ENCODE measurements around the gene PGAM5.
"Not testable (repeated sequence)": the region's sequence is repeated elsewhere in the genome, so short reads cannot be mapped to it uniquely, and the experiment has no call there.

The PGAM5 gene

GRCh38 chr12:132675757-132676432, 34.7 kb upstream of the PGAM5 start:
- Mint-ChIP-seq H3K4me1 (peaks cover 4% of the 10 kb centered on the region), H3K27me3 (no peaks in the 10 kb centered on the region), H3K9me3 (no peaks in the 10 kb centered on the region), H3K36me3 (peaks cover 88% of the 10 kb centered on the region), H3K27ac (no peak overlapping the region), H3K4me3 (no peak overlapping the region)
- ATAC-seq: no peak

GRCh38 chr12:132677492-132677891, 33.1 kb upstream of the PGAM5 start:
- Mint-ChIP-seq H3K9me3 (no peaks in the 10 kb centered on the region), H3K27ac (no peak overlapping the region), H3K36me3 (peaks cover 82% of the 10 kb centered on the region), H3K4me1 (peaks cover 7% of the 10 kb centered on the region), H3K4me3 (no peak overlapping the region), H3K27me3 (no peaks in the 10 kb centered on the region)
- no peak for ATAC-seq

- Mint-ChIP-seq H3K4me1 (peaks cover 24% of the 10 kb centered on the region), H3K27ac (no peak overlapping the region), H3K36me3 (peaks cover 8% of the 10 kb centered on the region), H3K27me3 (no peaks in the 10 kb centered on the region), H3K9me3 (no peaks in the 10 kb centered on the region), H3K4me3 (peak overlapping the region; percentile 23)
- ATAC-seq: no peak
Measured at GRCh38 chr12:132685400-132685799, 25.2 kb upstream of the PGAM5 start.

- Mint-ChIP-seq H3K4me3 (peak overlapping the region; percentile 83), H3K4me1 (peaks cover 17% of the 10 kb centered on the region), H3K27me3 (no peaks in the 10 kb centered on the region), H3K36me3 (no peaks in the 10 kb centered on the region), H3K27ac (peak overlapping the region; percentile 73), H3K9me3 (no peaks in the 10 kb centered on the region)
- peak; percentile 76 for ATAC-seq
Measured at GRCh38 chr12:132686825-132687210, 23.8 kb upstream of the PGAM5 start.

- Mint-ChIP-seq H3K4me3 (peak within 1 kb of the TSS; percentile 83), H3K27ac (peak within 1 kb of the TSS; percentile 73), H3K4me1 (peaks cover 17% of the 10 kb centered on the region), H3K27me3 (no peaks in the 10 kb centered on the region), H3K9me3 (no peaks in the 10 kb centered on the region), H3K36me3 (no peaks in the 10 kb centered on the region)
- peak; percentile 97 for ATAC-seq
Measured at GRCh38 chr12:132687211-132688164, 23.2 kb upstream of the PGAM5 start, which contains the start of the genes POLE and PXMP2. POLE (minus strand) TSS chr12:132687342; CDS start chr12:132687315, 27 bp downstream. PXMP2 (plus strand) TSS chr12:132687587; CDS start chr12:132687671, 84 bp downstream.

- Mint-ChIP-seq H3K36me3 (no peaks in the 10 kb centered on the region), H3K4me1 (peaks cover 11% of the 10 kb centered on the region), H3K4me3 (peak overlapping the region; percentile 13), H3K27me3 (no peaks in the 10 kb centered on the region), H3K27ac (no peak overlapping the region), H3K9me3 (no peaks in the 10 kb centered on the region)
- no peak for ATAC-seq
Measured at GRCh38 chr12:132689227-132689626, 21.4 kb upstream of the PGAM5 start.

- H3K27ac Mint-ChIP-seq: no peak overlapping the region
- peaks cover 9% of the 10 kb centered on the region for H3K4me1 Mint-ChIP-seq
- ATAC-seq: no peak
Measured at GRCh38 chr12:132690112-132690511, 20.5 kb upstream of the PGAM5 start.

GRCh38 chr12:132692030-132692429, 18.6 kb upstream of the PGAM5 start:
- ATAC-seq, H3K36me3 Mint-ChIP-seq, H3K9me3 Mint-ChIP-seq, H3K27me3 Mint-ChIP-seq, H3K4me3 Mint-ChIP-seq, H3K27ac Mint-ChIP-seq, H3K4me1 Mint-ChIP-seq: not testable (repeated sequence)

More at GRCh38 chr12:132690112-132690511, 20.5 kb upstream of the PGAM5 start:
- Mint-ChIP-seq H3K36me3 (no peaks in the 10 kb centered on the region), H3K9me3 (no peaks in the 10 kb centered on the region), H3K27me3 (no peaks in the 10 kb centered on the region), H3K4me3 (no peak overlapping the region)

- not testable (repeated sequence) for H3K27ac Mint-ChIP-seq, H3K4me1 Mint-ChIP-seq, H3K4me3 Mint-ChIP-seq, H3K9me3 Mint-ChIP-seq, H3K27me3 Mint-ChIP-seq, ATAC-seq
- peaks cover 23% of the 10 kb centered on the region for H3K36me3 Mint-ChIP-seq
Measured at GRCh38 chr12:132694888-132695287, 15.8 kb upstream of the PGAM5 start.

- Mint-ChIP-seq H3K9me3 (no peaks in the 10 kb centered on the region), H3K27ac (no peak overlapping the region), H3K27me3 (no peaks in the 10 kb centered on the region), H3K4me1 (peaks cover 8% of the 10 kb centered on the region), H3K4me3 (no peak overlapping the region), H3K36me3 (peaks cover 28% of the 10 kb centered on the region)
- no peak for ATAC-seq
Measured at GRCh38 chr12:132695431-132695830, 15.2 kb upstream of the PGAM5 start.

GRCh38 chr12:132698341-132698740, 12.3 kb upstream of the PGAM5 start:
- peaks cover 33% of the 10 kb centered on the region for H3K36me3 Mint-ChIP-seq
- no peaks in the 10 kb centered on the region for H3K27me3 Mint-ChIP-seq
- no peak for ATAC-seq

GRCh38 chr12:132700212-132700822, 10.3 kb upstream of the PGAM5 start:
- H3K27ac Mint-ChIP-seq: peak overlapping the region; percentile 69
- peaks cover 47% of the 10 kb centered on the region for H3K36me3 Mint-ChIP-seq
- peaks cover 33% of the 10 kb centered on the region for H3K4me1 Mint-ChIP-seq
- no peaks in the 10 kb centered on the region for H3K9me3 Mint-ChIP-seq
- peak overlapping the region; percentile 26 for H3K4me3 Mint-ChIP-seq
- ATAC-seq: peak; percentile 81
- H3K27me3 Mint-ChIP-seq: no peaks in the 10 kb centered on the region

More at GRCh38 chr12:132698341-132698740, 12.3 kb upstream of the PGAM5 start:
- no peak overlapping the region for H3K27ac Mint-ChIP-seq
- H3K9me3 Mint-ChIP-seq: no peaks in the 10 kb centered on the region
- H3K4me1 Mint-ChIP-seq: peaks cover 29% of the 10 kb centered on the region
- no peak overlapping the region for H3K4me3 Mint-ChIP-seq

- H3K9me3 Mint-ChIP-seq: peaks cover 4% of the 10 kb centered on the region
- H3K36me3 Mint-ChIP-seq: peaks cover 46% of the 10 kb centered on the region
- no peak overlapping the region for H3K4me3 Mint-ChIP-seq
- peak overlapping the region; percentile 0 for H3K27ac Mint-ChIP-seq
- peaks cover 33% of the 10 kb centered on the region for H3K4me1 Mint-ChIP-seq
- ATAC-seq: no peak
- H3K27me3 Mint-ChIP-seq: no peaks in the 10 kb centered on the region
Measured at GRCh38 chr12:132702640-132703039, 8.0 kb upstream of the PGAM5 start.

GRCh38 chr12:132703641-132704040, 7.0 kb upstream of the PGAM5 start:
- H3K4me3 Mint-ChIP-seq: no peak overlapping the region
- H3K27me3 Mint-ChIP-seq: no peaks in the 10 kb centered on the region
- peaks cover 42% of the 10 kb centered on the region for H3K36me3 Mint-ChIP-seq
- H3K4me1 Mint-ChIP-seq: peaks cover 33% of the 10 kb centered on the region
- ATAC-seq: no peak
- peaks cover 4% of the 10 kb centered on the region for H3K9me3 Mint-ChIP-seq
- peak overlapping the region; percentile 0 for H3K27ac Mint-ChIP-seq

- H3K27me3 Mint-ChIP-seq: no peaks in the 10 kb centered on the region
- H3K36me3 Mint-ChIP-seq: peaks cover 30% of the 10 kb centered on the region
- peaks cover 23% of the 10 kb centered on the region for H3K4me1 Mint-ChIP-seq
- no peak overlapping the region for H3K4me3 Mint-ChIP-seq
- ATAC-seq: no peak
- H3K27ac Mint-ChIP-seq: no peak overlapping the region
- H3K9me3 Mint-ChIP-seq: peaks cover 4% of the 10 kb centered on the region
Measured at GRCh38 chr12:132707241-132707640, 3.4 kb upstream of the PGAM5 start.

Data from stimulated activated memory B cell treated with anti-CD40 and anti-IgM and Interleukin-4, amounts not matched to agents 10 μg/mL and 1 μg/mL and 100 μg/mL, for 72 hours (primary cell).